SH-SY5Y (cell line): ENCODE data around the gene OLFML3.

ENCODE experiments used
- GATA2 ChIP-seq: IDR thresholded peaks from 2 replicates; pipeline ENCODE4 v1.6.1; 2011; ENCODE audit warnings: mild to moderate bottlenecking, low read depth, low read length
- GATA3 ChIP-seq: IDR thresholded peaks from 2 replicates; pipeline ENCODE4 v1.6.1; 2011; ENCODE audit warnings: low read depth, mild to moderate bottlenecking, low read length, moderate library complexity

OLFML3 gene

DNA sequence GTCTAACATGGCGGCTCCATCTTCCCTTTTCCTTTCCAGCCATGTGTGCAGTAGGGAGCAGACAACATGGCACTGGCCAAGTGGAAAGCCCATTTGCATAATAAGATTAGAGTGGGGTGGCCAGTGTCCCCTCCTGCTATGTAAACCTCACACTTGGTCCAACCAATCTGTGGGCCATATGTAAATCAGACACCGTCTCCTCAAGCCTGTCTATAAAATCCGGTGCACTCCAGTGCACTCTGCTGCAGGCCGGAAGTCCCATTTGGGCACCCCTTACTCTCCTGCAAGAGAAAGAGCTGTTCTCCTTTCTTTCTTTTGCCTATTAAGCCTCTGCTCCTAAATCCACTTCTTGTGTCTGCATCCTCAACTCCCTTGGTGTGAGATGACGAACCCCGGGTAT is 44.1 kb downstream of the OLFML3 start:
- TF ChIP-seq GATA3 (no peak), GATA2 (no peak)

DNA sequence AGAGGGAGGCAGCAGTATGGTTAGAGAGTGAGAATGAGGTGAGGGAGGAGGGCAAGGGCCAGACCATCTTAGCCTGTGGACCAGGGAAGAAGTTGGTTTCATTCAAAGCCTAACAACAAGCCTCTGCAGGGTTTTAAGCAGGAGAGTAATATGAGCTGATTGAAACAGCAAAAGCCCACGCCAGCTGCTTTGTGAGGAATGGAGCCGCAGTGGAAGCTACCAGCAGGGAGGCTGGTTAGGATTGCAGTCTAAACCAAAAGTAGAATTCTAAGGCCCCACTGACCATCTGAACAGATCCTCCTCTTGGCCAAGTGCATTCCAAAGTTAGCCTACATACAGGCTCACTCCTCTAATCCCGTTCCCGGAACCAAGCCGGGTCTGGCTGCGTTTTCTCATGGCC is 44.8 kb downstream of the OLFML3 start:
- TF ChIP-seq GATA3 (no peak), GATA2 (no peak)

DNA sequence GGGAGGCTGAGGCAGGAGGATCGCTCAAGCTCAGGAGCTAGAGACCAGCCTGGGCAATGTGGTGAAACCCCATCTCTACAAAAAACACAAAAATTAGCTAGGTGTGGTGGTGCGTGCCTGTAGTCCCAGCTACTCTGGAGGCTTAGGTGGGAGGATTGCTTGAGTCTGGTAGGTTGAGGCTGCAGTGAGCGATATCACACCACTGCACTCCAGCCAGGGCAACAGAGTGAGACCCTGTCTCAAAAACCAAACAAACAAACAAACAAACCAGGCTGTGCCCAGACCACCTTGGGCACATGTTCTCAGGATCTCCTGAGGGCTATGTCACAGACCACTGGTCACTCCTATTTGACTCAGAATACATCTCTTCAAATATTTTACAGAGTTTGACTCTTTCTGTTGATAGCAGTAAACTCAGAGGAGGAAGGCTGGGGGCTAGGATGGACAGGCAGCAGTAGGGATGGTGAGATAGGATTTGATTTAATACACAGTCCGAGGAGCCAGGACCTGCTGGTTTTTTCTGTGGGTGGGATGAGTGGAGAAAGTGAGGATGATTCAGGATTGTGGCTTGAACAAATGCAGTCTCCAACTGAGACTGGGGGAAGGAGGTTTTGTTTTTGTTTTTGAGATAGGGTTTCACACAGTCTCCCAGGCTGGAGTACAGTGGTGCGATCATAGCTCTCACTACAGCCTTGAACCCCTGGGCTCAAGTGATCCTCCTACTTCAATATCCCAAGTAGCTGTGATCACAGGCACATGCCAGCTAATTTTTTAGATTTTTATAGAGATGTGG is 46.5 kb downstream of the OLFML3 start:
- TF ChIP-seq GATA3: no peak
- TF ChIP-seq GATA2: no peak

DNA sequence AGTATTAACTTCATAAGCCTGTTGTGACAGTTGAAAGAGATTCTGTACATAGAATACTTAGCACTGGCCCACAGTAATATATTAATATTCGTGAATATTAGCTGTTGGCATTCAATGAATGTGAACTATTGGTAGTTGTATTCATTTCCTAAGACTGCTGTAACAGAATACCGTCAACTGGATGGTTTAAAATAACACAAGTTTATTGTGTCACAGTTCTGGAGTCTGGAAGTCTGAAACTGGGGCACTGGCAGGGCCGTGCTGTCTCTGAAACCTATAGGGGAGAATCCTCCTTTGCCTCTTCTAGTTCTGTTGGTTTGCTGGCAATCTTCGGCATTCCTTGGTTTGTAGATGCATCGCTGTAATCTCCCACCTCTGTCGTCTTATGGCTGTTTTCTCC is 47.5 kb downstream of the OLFML3 start:
- TF ChIP-seq GATA3 (no peak), GATA2 (no peak)
